HG02571 (cell line): ENCODE results near the gene ZNRF1.
"Not testable (repeated sequence)": the region's sequence is repeated elsewhere in the genome, so short reads cannot be mapped to it uniquely, and the experiment has no call there.

ENCODE experiments used
- ATAC-seq: cut with Tn5 transposase; IDR thresholded peaks from one replicate; pipeline ENCODE4 v1.9.1; 2021; ENCODE audit warnings: mild to moderate bottlenecking, moderate library complexity; ENCODE audit not compliant: unreplicated experiment

ZNRF1 gene

GRCh38 chr16:74998481-74999218 lies at the start of gene ZNRF1:
Gene ZNRF1, plus strand, starts transcription at chr16:74999024. Its CDS starts 648 bp downstream, at chr16:74999672.
- peak; percentile 51 for ATAC-seq

GRCh38 chr16:74949309-74949708 lies 49.5 kb upstream of the ZNRF1 start:
- ATAC-seq = no peak

GRCh38 chr16:74950511-74950910 lies 48.3 kb upstream of the ZNRF1 start:
- ATAC-seq = no peak

GRCh38 chr16:74951206-74951605 lies 47.6 kb upstream of the ZNRF1 start:
- no peak for ATAC-seq

GRCh38 chr16:74951681-74952080 lies 47.1 kb upstream of the ZNRF1 start:
- ATAC-seq = no peak

GRCh38 chr16:74954763-74955162 lies 44.1 kb upstream of the ZNRF1 start:
- no peak for ATAC-seq

- no peak for ATAC-seq
Measured at GRCh38 chr16:74973304-74973703, 25.5 kb upstream of the ZNRF1 start.

- no peak for ATAC-seq
Measured at GRCh38 chr16:74975591-74975990, 23.2 kb upstream of the ZNRF1 start.

GRCh38 chr16:74982256-74982655 lies 16.6 kb upstream of the ZNRF1 start:
- no peak for ATAC-seq

- ATAC-seq = no peak
Measured at GRCh38 chr16:74984194-74984528, 14.7 kb upstream of the ZNRF1 start.

- peak; percentile 99 for ATAC-seq
Measured at GRCh38 chr16:74984529-74985296, 14.1 kb upstream of the ZNRF1 start, which contains the start of gene WDR59. Gene WDR59, minus strand, starts transcription at chr16:74985123. Its CDS starts 106 bp downstream, at chr16:74985017.

- no peak for ATAC-seq
Measured at GRCh38 chr16:74987027-74987681, 11.7 kb upstream of the ZNRF1 start.

- ATAC-seq = not testable (repeated sequence)
Measured at GRCh38 chr16:74989864-74990263, 9.0 kb upstream of the ZNRF1 start.

GRCh38 chr16:74990832-74991231 lies 8.0 kb upstream of the ZNRF1 start:
- no peak for ATAC-seq

- ATAC-seq = no peak
Measured at GRCh38 chr16:74991268-74991592, 7.6 kb upstream of the ZNRF1 start.

- no peak for ATAC-seq
Measured at GRCh38 chr16:74991593-74992403, 7.0 kb upstream of the ZNRF1 start.

- ATAC-seq = no peak
Measured at GRCh38 chr16:74995986-74996385, 2.8 kb upstream of the ZNRF1 start.

GRCh38 chr16:74997042-74997491 lies 1.8 kb upstream of the ZNRF1 start:
- ATAC-seq = no peak

GRCh38 chr16:74999219-74999608 lies 390 bp downstream of the ZNRF1 start:
- ATAC-seq = peak; percentile 33

GRCh38 chr16:74999609-75000480 lies 1.0 kb downstream of the ZNRF1 start:
- peak; percentile 26 for ATAC-seq
